ENCODE measurements around the gene FSIP1.

Gene FSIP1

GRCh38 chr15:39685999-39686613, 96.5 kb downstream of the FSIP1 start:
- TF ChIP-seq, protein P1, sequence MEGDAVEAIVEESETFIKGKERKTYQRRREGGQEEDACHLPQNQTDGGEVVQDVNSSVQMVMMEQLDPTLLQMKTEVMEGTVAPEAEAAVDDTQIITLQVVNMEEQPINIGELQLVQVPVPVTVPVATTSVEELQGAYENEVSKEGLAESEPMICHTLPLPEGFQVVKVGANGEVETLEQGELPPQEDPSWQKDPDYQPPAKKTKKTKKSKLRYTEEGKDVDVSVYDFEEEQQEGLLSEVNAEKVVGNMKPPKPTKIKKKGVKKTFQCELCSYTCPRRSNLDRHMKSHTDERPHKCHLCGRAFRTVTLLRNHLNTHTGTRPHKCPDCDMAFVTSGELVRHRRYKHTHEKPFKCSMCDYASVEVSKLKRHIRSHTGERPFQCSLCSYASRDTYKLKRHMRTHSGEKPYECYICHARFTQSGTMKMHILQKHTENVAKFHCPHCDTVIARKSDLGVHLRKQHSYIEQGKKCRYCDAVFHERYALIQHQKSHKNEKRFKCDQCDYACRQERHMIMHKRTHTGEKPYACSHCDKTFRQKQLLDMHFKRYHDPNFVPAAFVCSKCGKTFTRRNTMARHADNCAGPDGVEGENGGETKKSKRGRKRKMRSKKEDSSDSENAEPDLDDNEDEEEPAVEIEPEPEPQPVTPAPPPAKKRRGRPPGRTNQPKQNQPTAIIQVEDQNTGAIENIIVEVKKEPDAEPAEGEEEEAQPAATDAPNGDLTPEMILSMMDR (IDR thresholded peaks at IDR 0.05; ENCODE audit: low read depth, low read length, missing control alignments), result peak; percentile 72
- Histone ChIP-seq H3K27me3 (replicated peaks) (no peaks in the 10 kb centered on the region), H3K36me3 (replicated peaks) (no peaks in the 10 kb centered on the region), H3K27ac (no peak overlapping the region), H3K4me3 (ENCODE audit: low read depth, low read length) (no peak overlapping the region)
- in situ Hi-C loops (cut with HindIII; ENCODE audit: low pct_ligation_motif_present, low sequenced_read_pairs), result no loop called here
- peak; percentile 58 for DNase-seq

- TF ChIP-seq, protein P1 (IDR thresholded peaks at IDR 0.05; ENCODE audit: low read depth, low read length, missing control alignments), result no peak
- Histone ChIP-seq H3K27ac (no peak overlapping the region), H3K4me3 (ENCODE audit: low read depth, low read length) (no peak overlapping the region), H3K27me3 (replicated peaks) (no peaks in the 10 kb centered on the region), H3K36me3 (replicated peaks) (no peaks in the 10 kb centered on the region)
- in situ Hi-C loops (cut with HindIII; ENCODE audit: low pct_ligation_motif_present, low sequenced_read_pairs), result no loop called here
- no peak for DNase-seq
Measured at GRCh38 chr15:39685367-39685766, 97.3 kb downstream of the FSIP1 start.

GRCh38 chr15:39684233-39684632, 98.4 kb downstream of the FSIP1 start:
- DNase-seq, result peak; percentile 28
- Histone ChIP-seq H3K27ac (no peak overlapping the region), H3K4me3 (ENCODE audit: low read depth, low read length) (no peak overlapping the region), H3K36me3 (replicated peaks) (no peaks in the 10 kb centered on the region), H3K27me3 (replicated peaks) (no peaks in the 10 kb centered on the region)
- in situ Hi-C loops (cut with HindIII; ENCODE audit: low pct_ligation_motif_present, low sequenced_read_pairs), result no loop called here
- TF ChIP-seq, protein P1 (IDR thresholded peaks at IDR 0.05; ENCODE audit: low read depth, low read length, missing control alignments), result no peak

GRCh38 chr15:39682366-39682765, 100.3 kb downstream of the FSIP1 start:
- H3K27ac ChIP-seq, result no peak overlapping the region
- in situ Hi-C loops (cut with HindIII; ENCODE audit: low pct_ligation_motif_present, low sequenced_read_pairs), result no loop called here
- TF ChIP-seq, protein P1 (IDR thresholded peaks at IDR 0.05; ENCODE audit: low read depth, low read length, missing control alignments), result no peak
- no peaks in the 10 kb centered on the region for H3K27me3 ChIP-seq (replicated peaks)
- no peak overlapping the region for H3K4me3 ChIP-seq (ENCODE audit: low read depth, low read length)
- no peaks in the 10 kb centered on the region for H3K36me3 ChIP-seq (replicated peaks)
- DNase-seq, result no peak

DNA sequence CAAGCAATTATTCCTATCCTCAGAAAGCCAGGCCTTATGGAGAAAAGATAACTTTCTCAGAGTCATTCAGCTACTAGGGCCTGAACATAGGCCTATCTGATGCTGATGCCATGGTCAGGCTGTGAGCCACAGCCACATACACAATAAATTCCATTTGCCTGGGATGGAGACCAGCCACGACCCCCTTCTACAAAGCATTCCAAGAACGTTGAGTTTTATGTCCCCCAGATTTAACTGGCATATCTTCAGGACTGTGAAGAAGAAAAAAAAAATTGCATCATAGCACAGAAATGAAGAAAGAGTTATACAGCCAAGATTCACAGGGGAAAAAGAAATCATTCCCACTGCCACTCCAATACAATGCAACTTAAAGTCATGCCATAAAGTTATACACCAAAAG, 101.8 kb downstream of the FSIP1 start:
- in situ Hi-C loops (cut with HindIII; ENCODE audit: low pct_ligation_motif_present, low sequenced_read_pairs), result no loop called here
- no peak overlapping the region for H3K27ac ChIP-seq
- no peaks in the 10 kb centered on the region for H3K27me3 ChIP-seq (replicated peaks)
- H3K4me3 ChIP-seq (ENCODE audit: low read depth, low read length), result no peak overlapping the region
- no peak for DNase-seq
- no peaks in the 10 kb centered on the region for H3K36me3 ChIP-seq (replicated peaks)
- TF ChIP-seq, protein P1 (IDR thresholded peaks at IDR 0.05; ENCODE audit: low read depth, low read length, missing control alignments), result no peak

DNA sequence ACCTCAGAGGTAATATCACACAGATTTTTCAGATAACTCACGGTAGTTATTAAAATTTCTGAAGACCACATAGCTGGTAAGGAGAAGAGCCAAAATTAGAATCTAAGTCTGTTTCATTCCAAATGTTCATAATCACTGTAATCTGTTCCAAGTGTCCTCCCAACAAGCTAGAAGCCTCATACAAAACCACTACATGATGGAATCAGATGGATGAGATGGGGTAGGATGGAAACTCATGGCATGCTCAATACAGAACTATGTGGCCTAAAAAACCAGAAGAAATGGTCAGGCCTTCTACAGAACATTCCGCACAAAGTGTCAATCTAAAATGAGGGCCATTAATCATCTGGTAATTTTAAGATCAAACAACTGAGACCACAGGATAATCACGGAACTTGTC, 110.0 kb downstream of the FSIP1 start:
- no peak for DNase-seq
- Histone ChIP-seq H3K4me3 (ENCODE audit: low read depth, low read length) (no peak overlapping the region), H3K36me3 (replicated peaks) (no peaks in the 10 kb centered on the region), H3K27me3 (replicated peaks) (no peaks in the 10 kb centered on the region), H3K27ac (no peak overlapping the region)
- in situ Hi-C loops (cut with HindIII; ENCODE audit: low pct_ligation_motif_present, low sequenced_read_pairs), result no loop called here
- TF ChIP-seq, protein P1 (IDR thresholded peaks at IDR 0.05; ENCODE audit: low read depth, low read length, missing control alignments), result no peak

Data from brain microvascular endothelial cell (primary cell).